Fibroblast of skin of back (primary cell): Measurements from ENCODE around the gene NEDD1.

Experiments used
- DNase-seq: peaks from one replicate; pipeline ENCODE4 v3.0.0-alpha.2; 2013

NEDD1 gene

DNA sequence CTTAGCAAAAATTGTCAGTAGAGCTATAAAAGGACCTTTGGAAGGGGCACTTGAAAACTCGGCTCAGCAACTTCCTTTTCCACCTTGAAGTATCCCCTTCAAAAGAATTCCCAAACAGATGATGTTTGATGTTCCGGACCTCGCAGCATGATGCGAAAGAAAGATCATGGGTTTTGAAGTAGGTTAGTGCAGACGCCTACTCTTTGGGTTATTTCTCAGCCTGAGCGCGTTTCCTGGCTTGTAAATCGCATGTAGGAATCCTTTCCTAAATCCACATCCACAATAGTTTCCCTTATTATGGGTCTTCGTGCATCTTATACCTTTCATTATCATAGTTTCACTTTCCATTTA, 584 bp upstream of the NEDD1 start:
- DNase-seq: no peak

GRCh38 chr12:96907671-96908422, 790 bp downstream of the NEDD1 start:
- DNase-seq: peak; percentile 23

- no peak for DNase-seq
These were observed 1.3 kb downstream of the NEDD1 start for GRCh38 chr12:96908423-96908675.

DNA sequence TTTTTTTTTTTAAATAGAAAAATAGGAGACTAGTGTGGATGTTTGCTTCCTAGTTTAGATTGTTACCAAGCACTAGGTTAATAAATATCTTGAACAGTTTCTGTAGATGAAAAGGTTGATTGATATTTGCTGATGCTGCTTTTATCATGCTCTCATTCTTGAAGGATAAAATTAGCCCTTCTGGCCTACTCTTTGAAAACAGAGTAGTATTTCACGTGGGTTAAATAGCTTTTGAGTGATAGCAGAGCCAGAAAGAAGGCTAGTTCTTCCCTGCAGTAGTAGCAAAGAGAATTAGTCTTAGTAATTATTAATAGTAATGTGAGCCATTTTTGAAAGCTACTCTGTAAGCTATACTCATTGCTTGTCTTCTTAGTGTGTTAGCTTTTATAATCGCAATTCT, 5.2 kb downstream of the NEDD1 start:
- DNase-seq: no peak

DNA sequence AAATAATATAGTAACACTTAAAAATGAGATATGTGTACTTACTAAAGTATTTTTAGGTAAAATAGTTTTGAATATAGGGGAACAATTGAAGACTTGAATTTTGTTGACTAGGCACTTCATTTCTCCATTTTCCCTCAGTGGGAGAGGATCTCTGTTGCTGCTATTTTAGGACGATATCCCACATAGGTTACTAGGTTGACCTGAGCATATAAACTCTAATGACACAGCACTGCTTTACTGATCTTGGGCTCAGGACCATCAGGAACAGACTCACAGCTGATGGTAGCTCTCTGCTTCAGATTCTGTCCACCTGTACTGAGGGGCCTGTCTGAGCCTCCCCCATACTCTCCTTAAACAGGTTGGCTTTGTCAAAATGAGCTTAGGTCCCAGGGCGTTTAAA, 5.9 kb downstream of the NEDD1 start:
- DNase-seq: no peak

- no peak for DNase-seq
These were observed 12.6 kb downstream of the NEDD1 start for GRCh38 chr12:96919510-96920210.

DNA sequence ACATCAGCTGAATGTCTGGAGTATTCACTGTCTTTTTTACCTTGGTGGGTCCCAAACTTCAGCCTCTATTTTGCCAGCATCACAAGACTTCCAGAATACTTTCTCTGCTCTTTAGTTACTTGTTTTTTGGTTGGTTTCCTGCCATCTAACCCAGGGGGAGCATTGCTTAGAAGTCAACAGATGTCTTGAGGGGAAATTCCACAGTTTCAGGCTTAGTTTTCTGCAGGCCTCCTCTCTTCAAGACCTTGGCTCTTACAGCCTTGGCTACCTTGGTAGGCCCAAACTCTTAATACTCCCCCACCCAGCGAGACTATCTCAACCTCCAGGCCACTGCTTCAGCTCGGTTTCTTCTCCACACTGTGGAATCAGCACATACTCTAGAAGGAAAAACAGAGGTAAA, 41.7 kb downstream of the NEDD1 start:
- DNase-seq: no peak

DNA sequence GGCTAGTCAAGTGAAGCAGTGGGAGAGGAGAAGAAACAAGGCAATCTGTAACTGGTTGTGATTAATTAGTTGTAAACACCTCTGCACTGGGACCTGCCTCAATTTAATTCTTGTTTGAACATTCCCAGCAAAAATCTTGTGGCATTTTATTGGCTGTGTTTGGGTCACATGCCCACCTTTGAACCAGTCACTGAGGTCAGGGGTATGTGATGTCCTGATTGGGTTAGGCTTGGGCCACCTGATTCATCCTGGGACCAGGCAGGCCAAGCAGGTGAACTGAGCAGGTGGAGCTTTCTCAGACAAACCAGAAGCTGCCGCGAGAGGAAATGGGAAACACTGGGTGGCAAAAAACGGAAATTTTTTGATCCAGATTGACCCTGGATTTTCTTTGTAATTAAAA, 72.5 kb downstream of the NEDD1 start:
- DNase-seq: no peak

DNA sequence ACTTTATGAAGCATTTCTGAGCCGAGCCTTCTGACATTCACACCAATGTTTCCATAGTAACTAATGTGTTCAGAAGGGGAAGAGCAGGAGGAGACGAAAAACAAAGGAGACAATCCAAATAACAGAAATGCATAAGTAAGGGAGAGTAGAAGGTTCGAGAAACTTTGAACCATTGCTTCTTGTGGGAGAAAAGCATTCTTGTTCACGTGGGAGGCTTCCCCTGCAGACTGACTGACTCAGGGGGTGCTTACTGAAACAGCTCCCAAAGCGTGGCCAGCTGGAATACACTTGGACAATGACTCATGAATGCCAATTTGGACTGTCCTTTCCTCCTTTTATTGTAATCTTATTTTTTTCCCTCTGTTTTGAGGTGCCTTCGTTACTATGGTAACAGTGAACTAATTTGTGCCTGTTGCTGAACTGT, 73.9 kb downstream of the NEDD1 start:
- DNase-seq: peak; percentile 79

GRCh38 chr12:96981911-96982310, 74.9 kb downstream of the NEDD1 start:
- DNase-seq: no peak

- DNase-seq: no peak
These were observed 75.6 kb downstream of the NEDD1 start for GRCh38 chr12:96982671-96983070.

DNA sequence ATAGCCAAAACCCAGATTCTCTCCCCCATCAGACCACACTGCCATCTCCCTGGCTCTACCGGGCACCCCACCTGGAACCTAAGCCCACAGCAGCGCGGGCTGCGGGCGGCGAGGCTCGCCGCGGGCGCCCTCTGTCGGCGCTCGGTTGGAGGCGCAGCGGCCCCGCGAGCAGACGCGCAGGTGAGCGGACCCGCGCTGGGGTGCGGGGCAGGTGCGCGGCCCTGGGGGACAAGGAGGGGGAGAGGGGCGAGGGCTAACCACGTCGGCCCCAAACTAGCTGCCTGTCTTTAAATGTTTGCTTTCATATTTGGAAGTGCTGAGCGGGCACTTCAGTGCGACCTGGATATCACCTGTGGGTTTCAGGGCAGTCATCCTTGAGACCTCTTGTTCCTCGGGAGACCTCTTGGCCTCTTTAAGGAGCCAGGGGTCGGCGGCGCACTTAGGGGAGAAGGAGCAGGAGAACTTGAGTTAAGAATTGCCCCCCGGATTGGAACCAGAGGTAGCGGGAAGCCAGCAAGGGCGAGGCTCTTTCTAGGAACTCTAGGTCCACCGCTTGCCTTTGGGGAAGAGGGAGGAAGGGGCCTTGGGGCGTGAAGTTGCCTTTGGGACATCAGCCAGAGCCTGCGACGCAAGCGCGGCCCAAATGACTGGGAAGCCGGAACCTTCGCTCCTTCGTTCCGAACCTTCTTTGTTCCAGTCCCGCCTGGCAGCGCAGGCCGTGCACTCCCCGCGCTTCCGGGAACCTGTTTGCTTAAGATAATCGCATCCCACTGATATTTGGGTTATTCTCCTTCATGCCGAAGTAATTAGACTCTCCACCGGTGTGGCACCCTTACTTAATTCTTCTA, 78.7 kb downstream of the NEDD1 start:
- DNase-seq: peak; percentile 2

- peak; percentile 28 for DNase-seq
These were observed 79.9 kb downstream of the NEDD1 start for GRCh38 chr12:96986883-96987523.

DNA sequence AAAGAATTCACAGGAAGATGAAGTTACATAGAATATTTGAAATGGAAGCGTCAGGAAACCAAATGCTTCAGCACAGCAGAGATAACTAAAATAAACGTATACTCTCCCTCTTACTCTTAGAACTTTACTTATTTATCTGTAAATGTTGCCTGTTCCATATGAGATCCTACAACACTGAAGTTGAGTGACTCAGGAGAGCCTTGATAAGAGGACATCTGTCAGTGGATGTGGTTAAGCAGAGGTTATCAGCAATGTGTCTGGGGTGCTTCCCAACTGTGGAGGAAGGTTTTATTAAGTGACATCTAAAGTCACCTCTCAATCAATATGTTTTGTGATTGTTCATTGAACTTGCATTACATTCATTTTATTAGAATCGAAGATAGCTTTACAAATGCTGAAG, 81.9 kb downstream of the NEDD1 start:
- no peak for DNase-seq

- DNase-seq: no peak
These were observed 82.9 kb downstream of the NEDD1 start for GRCh38 chr12:96989916-96990315.

DNA sequence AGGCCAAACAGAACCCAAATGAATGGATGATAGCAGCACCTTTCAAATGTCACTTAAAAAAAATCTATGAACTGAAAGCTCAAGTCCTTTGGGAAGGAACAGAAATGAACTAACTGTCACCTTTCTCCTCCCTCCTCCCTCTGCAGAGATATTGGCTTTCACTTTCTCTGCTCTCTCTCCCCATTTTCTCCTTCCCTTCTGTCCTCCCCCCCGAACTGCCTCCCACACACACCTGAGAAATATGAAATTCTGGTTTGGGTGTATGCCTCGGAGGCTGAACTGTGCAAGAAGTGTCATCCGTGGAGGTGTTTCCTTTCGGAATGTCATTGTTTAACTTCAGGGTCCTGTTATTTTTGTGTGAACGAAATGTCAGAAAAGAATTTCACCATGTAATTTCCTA, 87.8 kb downstream of the NEDD1 start:
- no peak for DNase-seq

DNA sequence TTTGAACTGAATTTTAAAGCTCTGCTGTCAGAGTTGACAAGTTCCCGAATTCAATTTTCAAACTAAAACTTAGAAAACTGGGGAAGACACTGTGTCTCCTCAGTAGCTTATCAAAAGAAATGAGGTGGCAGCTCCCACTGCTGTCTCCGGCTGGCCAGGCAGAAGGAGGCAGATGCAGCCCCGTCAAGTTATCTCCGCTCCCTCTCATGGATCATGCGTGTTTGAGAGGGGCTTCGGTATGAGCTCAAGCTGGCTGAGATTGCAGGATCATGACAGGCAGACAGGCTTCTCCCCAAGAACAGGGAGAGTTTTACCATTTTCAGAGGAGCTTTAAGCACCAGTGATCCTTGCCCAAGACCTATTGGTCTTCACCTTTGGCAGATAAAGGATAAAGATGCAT, 88.8 kb downstream of the NEDD1 start:
- no peak for DNase-seq

- DNase-seq: no peak
These were observed 90.9 kb downstream of the NEDD1 start for GRCh38 chr12:96997797-96998484.

DNA sequence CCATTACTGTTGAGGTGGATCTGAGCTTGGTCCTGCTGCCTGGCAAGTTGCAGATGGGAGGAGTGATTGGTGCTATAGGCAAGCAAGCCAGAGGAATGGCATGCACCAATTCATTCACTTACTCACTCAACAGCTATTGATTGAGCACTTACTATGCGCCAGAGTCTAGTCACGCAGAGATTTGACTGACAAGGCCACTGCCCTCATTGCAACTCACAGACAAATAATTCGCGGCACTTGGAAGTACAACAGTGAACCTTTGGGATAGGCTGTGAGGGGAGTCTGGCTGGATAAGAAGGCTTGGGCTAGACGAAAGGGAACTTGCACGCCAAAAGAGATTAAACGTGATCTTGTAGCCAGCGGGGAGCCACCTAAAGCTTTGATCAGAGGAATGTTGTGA, 96.2 kb downstream of the NEDD1 start:
- DNase-seq: no peak
